Measurements from ENCODE around the gene N4BP2L1.
"Not testable (repeated sequence)": the region's sequence is repeated elsewhere in the genome, so short reads cannot be mapped to it uniquely, and the experiment has no call there.

Gene N4BP2L1

GRCh38 chr13:32370805-32371204 lies 57.1 kb downstream of the N4BP2L1 start:
- no peak overlapping the region for H3K9ac ChIP-seq
- H3K4me1 ChIP-seq: no peaks in the 10 kb centered on the region
- peaks cover 64% of the 10 kb centered on the region for H3K36me3 ChIP-seq
- no peaks in the 10 kb centered on the region for H3K27me3 ChIP-seq
- TF ChIP-seq Cebpa-rat (IDR thresholded peaks at IDR 0.05): no peak
- no peak overlapping the region for H3K4me3 ChIP-seq
- no peak overlapping the region for H3K27ac ChIP-seq
- H4K20me1 ChIP-seq: no peaks in the 10 kb centered on the region
- no peak overlapping the region for H3K4me2 ChIP-seq
- H3K9me3 ChIP-seq: peaks cover 24% of the 10 kb centered on the region

DNA sequence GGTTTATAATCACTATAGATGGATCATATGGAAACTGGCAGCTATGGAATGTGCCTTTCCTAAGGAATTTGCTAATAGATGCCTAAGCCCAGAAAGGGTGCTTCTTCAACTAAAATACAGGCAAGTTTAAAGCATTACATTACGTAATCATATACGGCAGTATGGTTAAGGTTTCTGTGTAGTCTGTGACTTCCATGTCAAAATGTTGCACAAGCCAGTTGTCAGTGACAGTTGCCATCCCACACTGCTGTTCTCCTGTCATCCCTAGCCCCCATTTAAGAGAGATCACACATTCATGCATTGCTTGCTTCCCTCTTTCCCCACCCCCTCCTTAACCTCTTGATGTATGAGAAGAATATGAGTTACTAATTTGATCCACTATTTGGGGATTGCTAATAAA lies 65.4 kb downstream of the N4BP2L1 start:
- H3K9me3 ChIP-seq: peaks cover 8% of the 10 kb centered on the region
- peaks cover 20% of the 10 kb centered on the region for H3K4me1 ChIP-seq
- no peak overlapping the region for H3K4me3 ChIP-seq
- H3K27ac ChIP-seq: no peak overlapping the region
- no peak overlapping the region for H3K9ac ChIP-seq
- no peaks in the 10 kb centered on the region for H4K20me1 ChIP-seq
- no peaks in the 10 kb centered on the region for H3K27me3 ChIP-seq
- TF ChIP-seq Cebpa-rat (IDR thresholded peaks at IDR 0.05): peak; percentile 48; the same call in 1 of the 2 replicates
- no peak overlapping the region for H3K4me2 ChIP-seq
- peaks cover 47% of the 10 kb centered on the region for H3K36me3 ChIP-seq

DNA sequence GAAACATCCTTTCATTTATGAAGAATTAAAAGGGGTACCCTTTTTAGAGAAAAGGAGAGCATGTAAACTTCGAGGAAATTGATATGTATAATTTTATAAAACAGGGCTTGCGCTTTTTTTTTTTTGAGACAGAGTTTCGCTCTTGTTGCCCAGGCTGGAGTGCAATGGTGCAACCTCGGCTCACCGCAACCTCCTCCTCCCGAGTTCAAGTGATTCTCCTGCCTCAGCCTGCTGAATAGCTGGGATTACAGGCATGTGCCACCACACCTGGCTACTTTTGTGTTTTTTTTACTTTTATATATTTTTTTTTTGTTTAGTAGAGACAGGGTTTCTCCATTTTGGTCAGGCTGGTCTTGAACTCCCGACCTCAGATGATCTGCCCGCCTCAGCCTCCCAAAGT lies 72.0 kb downstream of the N4BP2L1 start:
- not testable (repeated sequence) for H3K9me3 ChIP-seq, H3K27ac ChIP-seq, H3K4me3 ChIP-seq, H3K9ac ChIP-seq, H4K20me1 ChIP-seq, H3K4me2 ChIP-seq, H3K4me1 ChIP-seq, H3K27me3 ChIP-seq
- H3K36me3 ChIP-seq: peaks cover 69% of the 10 kb centered on the region

- H3K4me1 ChIP-seq: no peaks in the 10 kb centered on the region
- no peak for TF ChIP-seq Cebpa-rat (IDR thresholded peaks at IDR 0.05)
- no peaks in the 10 kb centered on the region for H4K20me1 ChIP-seq
- H3K27ac ChIP-seq: no peak overlapping the region
- H3K4me3 ChIP-seq: no peak overlapping the region
- H3K9ac ChIP-seq: no peak overlapping the region
- H3K4me2 ChIP-seq: no peak overlapping the region
- H3K36me3 ChIP-seq: peaks cover 79% of the 10 kb centered on the region
- H3K27me3 ChIP-seq: no peaks in the 10 kb centered on the region
- 0 out of 2 replicates have a peak, but pooled peaks cover 6% of the 10 kb centered on the region for H3K9me3 ChIP-seq
Observed at GRCh38 chr13:32354040-32354439, 73.9 kb downstream of the N4BP2L1 start.

DNA sequence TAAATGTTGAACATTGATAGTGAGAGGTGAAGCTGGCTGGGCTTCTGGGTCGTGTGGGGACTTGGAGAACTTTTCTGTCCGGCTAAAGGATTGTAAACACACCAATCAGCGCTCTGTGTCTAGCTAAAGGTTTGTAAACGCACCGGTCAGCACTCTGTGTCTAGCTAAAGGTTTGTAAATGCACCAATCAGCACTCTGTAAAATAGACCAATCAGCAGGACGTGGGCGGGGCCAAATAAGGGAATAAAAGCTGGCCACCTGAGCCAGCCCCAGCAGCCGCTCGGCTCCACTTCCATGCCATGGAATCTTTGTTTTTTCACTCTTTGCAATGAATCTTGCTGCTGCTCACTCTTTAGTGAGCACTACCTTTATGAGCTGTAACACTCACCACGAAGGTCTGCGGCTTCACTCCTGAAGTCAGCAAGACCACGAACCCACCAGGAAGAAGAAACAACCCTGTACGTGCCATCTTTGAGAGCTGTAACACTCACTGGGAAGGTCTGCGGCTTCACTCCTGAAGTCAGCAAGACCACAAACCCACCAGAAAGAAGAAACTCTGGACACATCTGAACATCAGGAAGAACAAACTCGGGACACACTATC lies 77.0 kb downstream of the N4BP2L1 start:
- H3K9me3 ChIP-seq, H3K4me2 ChIP-seq, H3K4me1 ChIP-seq, H3K9ac ChIP-seq, H3K27me3 ChIP-seq, H3K27ac ChIP-seq, H4K20me1 ChIP-seq, H3K4me3 ChIP-seq: not testable (repeated sequence)
- peaks cover 70% of the 10 kb centered on the region for H3K36me3 ChIP-seq
